AG08395 (cell line): ENCODE results near the gene CORIN.
A peak's percentile ranks its signal among the peaks of the same experiment; 100 is the strongest.
"Not testable (repeated sequence)": the region's sequence is repeated elsewhere in the genome, so short reads cannot be mapped to it uniquely, and the experiment has no call there.

Experiments used
- DNase-seq: peaks from one replicate; pipeline ENCODE4 v3.0.0; 2012; ENCODE audit warnings: mixed read lengths, low spot score

The CORIN gene

DNA sequence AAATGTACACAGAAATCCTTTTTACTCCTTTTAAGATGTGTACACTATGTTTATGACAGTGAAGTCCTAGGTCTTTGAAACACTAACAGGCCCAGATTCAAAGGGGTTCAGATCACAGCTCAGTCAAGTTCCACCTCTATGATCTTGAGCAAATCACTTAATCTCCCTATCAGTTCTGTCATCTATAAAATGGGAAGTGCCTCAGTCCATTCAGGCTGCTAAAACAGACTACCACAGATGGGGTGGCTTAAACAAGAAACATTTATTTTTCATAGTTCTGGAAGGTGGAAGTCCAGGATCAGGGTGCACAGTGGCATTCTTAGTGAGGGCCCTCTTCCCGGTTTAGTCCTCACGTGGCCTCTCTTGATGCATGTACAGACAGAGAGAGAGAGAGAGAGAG lies 117.1 kb downstream of the CORIN start:
- no peak for DNase-seq

DNA sequence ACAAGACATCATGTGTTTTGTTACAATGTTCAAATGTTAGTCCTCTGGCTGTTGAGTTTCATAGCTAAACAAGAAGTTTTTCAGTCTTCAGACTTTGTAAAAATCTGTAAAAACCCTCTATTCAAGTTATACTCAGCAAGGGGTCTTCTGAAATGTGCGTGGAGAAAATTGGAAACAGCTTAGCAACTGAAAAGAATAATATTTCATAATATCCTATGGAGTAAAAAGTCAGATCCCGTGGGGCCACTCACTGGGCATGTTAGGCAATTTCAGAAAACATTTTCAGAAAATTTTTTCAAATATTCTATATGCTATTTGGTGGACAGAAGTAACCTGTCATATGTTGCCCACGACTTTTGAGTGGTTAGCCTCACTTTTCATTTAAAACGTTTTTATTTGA lies 118.3 kb downstream of the CORIN start:
- no peak for DNase-seq

- DNase-seq: no peak
Measured at GRCh38 chr4:47718696-47719095, 119.2 kb downstream of the CORIN start.

- no peak for DNase-seq
Measured at GRCh38 chr4:47717188-47717587, 120.7 kb downstream of the CORIN start.

- no peak for DNase-seq
Measured at GRCh38 chr4:47715716-47716416, 122.0 kb downstream of the CORIN start.

- DNase-seq: no peak
Measured at GRCh38 chr4:47714269-47714668, 123.6 kb downstream of the CORIN start.

DNA sequence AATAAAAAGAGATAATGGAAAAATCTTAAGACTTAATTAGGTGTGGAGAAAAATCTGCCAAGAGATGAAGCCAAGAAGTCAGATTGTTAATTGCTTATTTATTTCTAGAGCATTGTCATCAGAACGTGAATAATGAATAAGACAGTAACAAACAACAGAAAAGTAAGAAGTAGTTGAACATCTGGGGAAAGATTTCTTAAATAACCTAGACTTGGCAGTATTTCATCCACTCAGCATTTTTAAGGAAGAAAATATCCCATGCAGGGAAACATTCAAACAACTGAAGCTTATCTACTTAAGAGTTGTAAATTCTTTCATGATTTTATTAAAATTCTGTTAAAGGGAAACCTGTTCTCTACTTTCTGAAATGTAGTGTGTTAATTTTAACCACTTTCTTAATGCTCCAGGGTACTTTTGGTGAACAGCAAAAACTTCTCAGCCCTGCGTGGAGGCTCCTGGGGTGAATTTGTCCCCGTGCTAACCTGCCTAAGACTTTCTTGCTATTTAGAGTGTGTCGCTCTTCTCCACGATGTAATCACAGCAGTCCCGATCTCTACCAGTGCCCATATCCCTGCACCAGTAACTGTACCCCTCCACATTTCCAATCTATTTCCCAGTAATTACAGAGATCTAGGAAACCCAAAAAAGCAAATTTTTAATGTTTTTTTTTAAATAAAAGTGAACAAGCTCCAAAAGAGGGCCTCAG lies 124.6 kb downstream of the CORIN start:
- no peak for DNase-seq

DNA sequence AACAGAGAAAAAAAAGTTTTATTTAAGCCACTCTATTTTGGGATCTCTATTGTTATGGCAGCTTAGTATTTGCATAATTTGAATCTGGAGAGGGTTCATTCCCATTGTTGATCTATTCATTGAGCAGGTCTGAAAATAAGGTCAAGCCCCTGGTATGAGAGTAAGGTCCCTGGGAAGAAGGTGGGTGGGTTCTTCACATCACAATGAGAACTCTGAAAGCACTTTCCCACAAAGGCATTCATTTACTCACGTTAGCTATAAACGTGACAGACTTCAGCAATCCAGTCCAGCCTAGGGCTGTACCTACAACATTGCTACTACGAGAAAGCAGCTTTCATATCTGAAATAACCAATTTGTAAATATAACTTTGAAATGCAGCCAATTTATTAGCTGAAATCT lies 126.2 kb downstream of the CORIN start:
- DNase-seq: no peak

GRCh38 chr4:47711183-47711582 lies 126.7 kb downstream of the CORIN start:
- DNase-seq: no peak

DNA sequence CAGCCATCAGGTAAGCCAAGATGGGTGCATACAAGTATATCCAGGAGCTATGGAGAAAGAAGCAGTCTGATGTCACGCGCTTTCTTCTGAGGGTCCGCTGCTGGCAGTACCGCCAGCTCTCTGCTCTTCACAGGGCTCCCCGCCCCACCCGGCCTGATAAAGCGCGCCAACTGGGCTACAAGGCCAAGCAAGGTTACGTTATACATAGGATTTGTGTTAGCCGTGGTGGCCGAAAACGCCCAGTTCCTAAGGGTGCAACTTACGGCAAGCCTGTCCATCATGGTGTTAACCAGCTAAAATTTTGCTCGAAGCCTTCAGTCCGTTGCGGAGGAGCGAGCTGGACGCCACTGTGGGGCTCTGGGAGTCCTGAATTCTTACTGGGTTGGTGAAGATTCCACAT lies 131.5 kb downstream of the CORIN start:
- not testable (repeated sequence) for DNase-seq

- no peak for DNase-seq
Measured at GRCh38 chr4:47705326-47705981, 132.4 kb downstream of the CORIN start.

DNA sequence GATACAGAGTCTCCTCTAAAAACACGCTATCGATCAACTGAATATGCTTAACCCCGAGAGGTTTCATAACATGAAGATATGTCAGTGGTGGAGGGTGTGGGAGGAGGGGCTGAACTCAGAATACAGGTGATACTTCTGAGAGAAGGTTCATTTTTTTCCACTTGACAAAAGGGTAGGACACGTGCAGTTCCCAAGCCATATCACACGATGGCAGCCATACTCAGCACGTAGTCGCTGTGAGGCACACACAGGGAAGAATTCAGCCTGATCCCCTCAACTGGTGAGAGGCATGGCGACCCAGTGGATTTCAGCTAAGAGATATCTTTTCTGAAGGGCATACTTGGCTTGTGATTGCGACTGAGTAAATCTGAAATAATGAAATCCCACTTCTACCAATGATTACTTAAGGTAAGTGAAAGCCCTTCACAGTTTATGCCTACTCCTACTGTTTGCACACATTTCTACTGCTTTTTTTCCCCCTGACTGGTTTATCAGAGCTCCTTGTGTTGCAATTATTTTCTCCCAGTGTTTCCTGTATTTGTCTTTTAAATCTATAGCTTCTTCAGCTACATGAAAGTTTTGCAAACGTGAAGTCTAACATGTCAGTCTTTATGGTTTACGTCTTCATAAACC lies 133.1 kb downstream of the CORIN start:
- peak; percentile 17 for DNase-seq

GRCh38 chr4:47703956-47704355 lies 133.9 kb downstream of the CORIN start:
- DNase-seq: no peak

- DNase-seq: no peak
Measured at GRCh38 chr4:47703008-47703407, 134.9 kb downstream of the CORIN start.

DNA sequence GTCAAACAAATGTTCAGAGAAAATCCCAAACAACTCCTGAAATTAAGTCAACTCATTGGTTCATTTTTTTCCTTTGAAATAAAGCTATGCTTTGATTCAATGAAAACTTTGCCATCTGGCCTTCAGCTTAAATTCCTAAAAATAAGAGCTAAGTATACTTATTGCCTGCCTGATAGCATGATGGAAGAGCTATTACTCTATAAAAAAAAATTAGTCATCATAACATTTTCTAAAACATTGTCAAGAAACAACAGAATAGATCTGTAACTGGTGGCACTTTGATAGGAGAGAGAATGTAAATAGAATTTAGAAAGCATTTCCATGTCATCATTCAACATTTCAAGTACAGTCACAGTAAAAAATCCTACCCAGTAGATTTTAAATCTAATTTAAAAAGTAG lies 136.6 kb downstream of the CORIN start:
- DNase-seq: no peak

GRCh38 chr4:47698837-47699236 lies 139.0 kb downstream of the CORIN start:
- DNase-seq: no peak

- no peak for DNase-seq
Measured at GRCh38 chr4:47696823-47697222, 141.0 kb downstream of the CORIN start.

DNA sequence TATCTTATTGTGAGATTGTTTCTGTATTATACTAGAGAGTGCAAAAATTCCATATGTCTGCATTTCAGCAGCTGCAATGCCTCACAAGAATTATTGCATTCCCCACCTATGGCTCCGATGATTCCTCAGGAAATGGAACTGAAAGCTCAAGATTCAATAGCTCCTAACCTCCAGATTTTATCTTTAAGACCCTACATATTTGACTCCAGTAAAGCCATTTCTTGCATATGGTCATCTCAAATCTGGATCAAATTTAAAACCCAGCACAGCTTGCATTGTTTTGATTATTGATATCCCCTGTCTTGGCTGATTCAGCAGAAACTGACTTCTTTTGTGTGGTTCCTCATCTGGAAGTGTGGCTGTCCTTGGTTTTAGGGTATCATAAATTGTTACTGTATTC lies 142.6 kb downstream of the CORIN start:
- DNase-seq: no peak

DNA sequence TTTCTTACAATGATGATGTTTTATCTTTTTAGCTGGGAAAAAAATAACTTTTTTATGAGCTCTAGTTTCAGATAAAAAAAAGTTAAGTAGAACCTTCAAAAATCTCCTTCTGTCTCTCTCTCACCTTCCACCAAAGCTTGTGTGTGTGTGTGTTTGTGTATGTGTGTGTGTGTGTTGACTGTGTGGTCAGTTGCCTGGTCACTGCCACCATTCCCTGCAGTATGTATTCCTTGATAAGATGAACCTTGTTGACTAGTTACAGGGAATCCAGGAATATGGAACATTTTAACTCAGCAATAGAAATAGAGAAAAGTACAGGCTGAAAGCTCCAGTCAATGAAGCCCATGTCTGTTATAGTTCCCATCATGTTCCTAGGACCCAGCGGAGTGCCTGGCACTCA lies 143.5 kb downstream of the CORIN start:
- no peak for DNase-seq

GRCh38 chr4:47692691-47693090 lies 145.2 kb downstream of the CORIN start:
- no peak for DNase-seq

DNA sequence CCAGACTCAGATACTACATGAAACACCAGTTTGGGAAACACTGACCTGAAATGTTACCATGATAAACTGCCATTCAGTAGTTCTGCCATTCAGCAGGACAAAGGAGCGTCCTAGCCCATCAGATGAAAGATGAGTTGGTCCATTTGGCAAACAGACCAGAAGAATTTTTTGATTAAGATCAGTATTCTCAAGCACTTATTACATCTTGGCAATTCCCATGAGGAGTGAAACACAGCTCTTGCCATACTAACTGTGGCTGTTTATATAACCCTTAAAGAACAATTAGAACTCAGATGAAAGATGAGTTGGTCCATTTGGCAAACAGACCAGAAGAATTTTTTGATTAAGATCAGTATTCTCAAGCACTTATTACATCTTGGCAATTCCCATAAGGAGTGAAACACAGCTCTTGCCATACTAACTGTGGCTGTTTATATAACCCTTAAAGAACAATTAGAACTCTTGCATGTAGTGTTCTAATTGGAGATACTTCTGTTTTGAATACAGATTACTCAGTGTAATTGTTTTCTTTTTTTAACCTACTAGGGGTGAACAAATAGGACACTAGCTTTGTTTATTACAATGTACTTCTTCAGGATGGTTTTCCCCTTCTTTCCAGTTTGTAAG lies 146.0 kb downstream of the CORIN start:
- not testable (repeated sequence) for DNase-seq

DNA sequence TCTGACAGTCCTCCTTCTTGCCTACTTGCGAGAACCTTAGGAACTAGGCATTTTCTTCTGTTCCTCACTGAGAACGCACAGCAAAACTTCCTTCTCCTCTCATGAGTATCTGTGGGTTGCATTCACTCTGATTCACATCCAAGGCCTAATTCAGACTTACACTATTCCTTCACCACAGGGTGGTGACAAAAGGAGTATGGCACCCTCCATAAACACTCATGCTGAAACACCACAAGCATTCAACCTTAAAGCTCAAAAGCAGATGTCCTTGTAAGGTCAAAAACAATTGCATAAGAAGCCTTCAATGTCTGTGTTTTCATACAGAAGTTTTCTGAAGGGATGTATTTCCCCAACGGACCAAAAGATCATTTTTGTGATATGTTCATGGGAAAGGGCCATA lies 147.3 kb downstream of the CORIN start:
- DNase-seq: no peak
